H9 (cell line): Measurements from ENCODE around the gene NR5A1. TPM values are rescaled to one million over a fixed set of nuclear protein-coding genes. Genes with fewer than 3 reads are reported as not detected.

Experiments used
- DNase-seq: peaks from one replicate; pipeline ENCODE4 v3.0.0-alpha.2; 2017
- H2AFZ ChIP-seq: one replicate; pipeline ENCODE4 v1.6.1; 2013; ENCODE audit warnings: mild to moderate bottlenecking, low read length, control low read depth, moderate library complexity
- H2AK5ac ChIP-seq: 2 replicates; pipeline ENCODE4 v1.6.1; 2013; ENCODE audit warnings: low read length, control low read depth, mixed read lengths; ENCODE audit not compliant: insufficient read length
- H2BK120ac ChIP-seq: one replicate; pipeline ENCODE4 v1.6.1; 2013; ENCODE audit warnings: low read depth, mild to moderate bottlenecking, low read length, control low read depth, inconsistent platforms; ENCODE audit not compliant: poor library complexity, severe bottlenecking
- H2BK12ac ChIP-seq: 2 replicates; pipeline ENCODE4 v1.6.1; 2013; ENCODE audit warnings: low read length, control low read depth, mixed read lengths, low read depth; ENCODE audit not compliant: insufficient read length
- H2BK15ac ChIP-seq: 2 replicates; pipeline ENCODE4 v1.6.1; 2013; ENCODE audit warnings: low read depth, low read length, control low read depth
- H2BK20ac ChIP-seq: one replicate; pipeline ENCODE4 v1.6.1; 2013; ENCODE audit warnings: low read depth, mild to moderate bottlenecking, low read length, control low read depth, inconsistent platforms; ENCODE audit not compliant: poor library complexity, severe bottlenecking
- H2BK5ac ChIP-seq: 2 replicates; pipeline ENCODE4 v1.6.1; 2013; ENCODE audit warnings: low read length, control low read depth, mixed read lengths; ENCODE audit not compliant: insufficient read length
- H3K14ac ChIP-seq: 2 replicates; pipeline ENCODE4 v1.6.1; 2013; ENCODE audit warnings: low read length, control low read depth; ENCODE audit not compliant: insufficient read depth
- H3K18ac ChIP-seq: 2 replicates; pipeline ENCODE4 v1.6.1; 2013; ENCODE audit warnings: low read depth, mild to moderate bottlenecking, mixed read lengths, low read length, control low read depth; ENCODE audit not compliant: insufficient read length
- H3K23ac ChIP-seq: 2 replicates; pipeline ENCODE4 v1.6.1; 2013; ENCODE audit warnings: low read length, control low read depth, mixed read lengths, low read depth; ENCODE audit not compliant: insufficient read length
- H3K23me2 ChIP-seq: 2 replicates; pipeline ENCODE4 v1.6.1; 2013; ENCODE audit warnings: low read depth, mild to moderate bottlenecking, mixed read lengths, low read length, control low read depth; ENCODE audit not compliant: insufficient read length, poor library complexity, severe bottlenecking
- H3K27ac ChIP-seq: 2 replicates; pipeline ENCODE4 v1.5.1; 2013; ENCODE audit warnings: low read length, control low read depth, mixed read lengths, low read depth; ENCODE audit not compliant: insufficient read length
- H3K27me3 ChIP-seq: 2 replicates; pipeline ENCODE4 v1.6.1; 2013; ENCODE audit warnings: low read length, control low read depth, inconsistent platforms; ENCODE audit not compliant: insufficient read depth
- H3K4ac ChIP-seq: 2 replicates; pipeline ENCODE4 v1.6.1; 2013; ENCODE audit warnings: low read depth, mild to moderate bottlenecking, control low read depth, inconsistent platforms, low read length, moderate library complexity
- H3K4me1 ChIP-seq: 2 replicates; pipeline ENCODE4 v1.6.1; 2013; ENCODE audit warnings: low read length, control low read depth, inconsistent platforms; ENCODE audit not compliant: insufficient read depth
- H3K4me2 ChIP-seq: 2 replicates; pipeline ENCODE4 v1.6.1; 2013; ENCODE audit warnings: low read length, control low read depth, mixed read lengths; ENCODE audit not compliant: insufficient read length, insufficient read depth
- H3K56ac ChIP-seq: 2 replicates; pipeline ENCODE4 v1.6.1; 2013; ENCODE audit warnings: low read depth, mild to moderate bottlenecking, mixed read lengths, low read length, control low read depth; ENCODE audit not compliant: insufficient read length
- H3K79me1 ChIP-seq: 2 replicates; pipeline ENCODE4 v1.6.1; 2013; ENCODE audit warnings: low read depth, mild to moderate bottlenecking, moderate library complexity, low read length, control low read depth, inconsistent platforms; ENCODE audit not compliant: insufficient read depth, poor library complexity, severe bottlenecking
- H3K79me2 ChIP-seq: 2 replicates; pipeline ENCODE4 v1.6.1; 2013; ENCODE audit warnings: low read length, control low read depth, inconsistent platforms; ENCODE audit not compliant: insufficient read depth
- H3K9ac ChIP-seq: 2 replicates; pipeline ENCODE4 v1.6.1; 2013; ENCODE audit warnings: low read length, control low read depth, mixed read lengths; ENCODE audit not compliant: insufficient read length; ENCODE audit errors: extremely low read depth
- H3K9me3 ChIP-seq: one replicate; pipeline ENCODE4 v1.6.1; 2013; ENCODE audit warnings: low read depth, low read length, inconsistent platforms; ENCODE audit not compliant: control insufficient read depth
- H3T11ph ChIP-seq: one replicate; pipeline ENCODE4 v1.6.1; 2013; ENCODE audit warnings: mild to moderate bottlenecking, low read length, control low read depth, inconsistent platforms
- H4K20me1 ChIP-seq: one replicate; pipeline ENCODE4 v1.6.1; 2013; ENCODE audit not compliant: control insufficient read depth, insufficient read length, insufficient read depth
- H4K5ac ChIP-seq: 2 replicates; pipeline ENCODE4 v1.6.1; 2013; ENCODE audit warnings: low read depth, mild to moderate bottlenecking, mixed read lengths, low read length, control low read depth; ENCODE audit not compliant: insufficient read length
- H4K8ac ChIP-seq: replicated peaks from 2 replicates; pipeline ENCODE4 v1.6.1; 2013; ENCODE audit warnings: low read length, control low read depth, mixed read lengths, low read depth; ENCODE audit not compliant: insufficient read length
- H4K91ac ChIP-seq: 2 replicates; pipeline ENCODE4 v1.6.1; 2013; ENCODE audit warnings: low read depth, mild to moderate bottlenecking, moderate library complexity, mixed read lengths, low read length, control low read depth; ENCODE audit not compliant: insufficient read length
- H3K27ac Mint-ChIP-seq, 3 experiments: 2 replicates in 2 of 3; 3 replicates in 1 of 3; pipeline ENCODE4 v1.8.0; 2020 to 2021; ENCODE audit warnings: mixed read lengths in 3 of 3, mild to moderate bottlenecking in 1 of 3, moderate library complexity in 1 of 3
- H3K27me3 Mint-ChIP-seq: 2 replicates; pipeline ENCODE4 v1.8.0; 2021; ENCODE audit warnings: low read depth, mild to moderate bottlenecking, moderate library complexity, mixed read lengths
- H3K36me3 Mint-ChIP-seq, 3 experiments: 2 replicates in 2 of 3; 3 replicates in 1 of 3; pipeline ENCODE4 v1.8.0; 2020 to 2021; ENCODE audit warnings: low read depth in 3 of 3, mixed read lengths in 3 of 3; ENCODE audit not compliant: insufficient read depth in 1 of 3
- H3K4me1 Mint-ChIP-seq, 2 experiments: 2 replicates each; pipeline ENCODE4 v1.8.0; 2020; ENCODE audit warnings: mixed read lengths in 2 of 2
- H3K4me3 Mint-ChIP-seq, 2 experiments: 2 replicates in 1 of 2; 3 replicates in 1 of 2; pipeline ENCODE4 v1.8.0; 2020 to 2021; ENCODE audit warnings: mild to moderate bottlenecking in 2 of 2, mixed read lengths in 2 of 2, moderate library complexity in 1 of 2
- H3K9me3 Mint-ChIP-seq, 2 experiments: 2 replicates in 1 of 2; 3 replicates in 1 of 2; pipeline ENCODE4 v1.8.0; 2020; ENCODE audit warnings: mild to moderate bottlenecking in 2 of 2, mixed read lengths in 2 of 2, moderate library complexity in 1 of 2
- CTCF ChIP-seq: fragments of 200-600 bp; sonication (generic); conservative IDR thresholded peaks from 3 replicates; pipeline ENCODE4 v1.8.0; 2021; ENCODE audit warnings: antibody characterized with exemption, mild to moderate bottlenecking
- WGBS: extraction: QIAGEN DNeasy Blood & Tissue Kit; methylation state at CpG from one replicate; pipeline ENCODE4 v1.1.7; 2013; ENCODE audit warnings: missing lambda C conversion rate, low lambda C conversion rate, mixed read lengths; ENCODE audit not compliant: insufficient read length; ENCODE audit errors: extremely low coverage; 5-methylcytosine and 5-hydroxymethylcytosine counted together
- total RNA-seq: library from RNA; stranded (reverse); gene quantifications from 2 replicates; pipeline ENCODE4 v1.2.1, GENCODE V29; 2021

The NR5A1 gene
- total RNA-seq, 1 experiment from 2014 or later, result 0.37 TPM

GRCh38 chr9:124510650-124511425 is 3.6 kb upstream of the NR5A1 start:
- no peaks in the 10 kb centered on the region for H3K4me1 ChIP-seq
- H3K9ac ChIP-seq, result no peak overlapping the region
- TF ChIP-seq CTCF, result no peak
- H2AK5ac ChIP-seq, result no peak overlapping the region
- H3K9me3 ChIP-seq, result no peaks in the 10 kb centered on the region
- Mint-ChIP-seq H3K27me3 (peaks cover 13% of the 10 kb centered on the region), H3K36me3 (no peaks in the 10 kb centered on the region), H3K27ac (no peak overlapping the region; a peak in 2 of 7 replicates), H3K9me3 (no peaks in the 10 kb centered on the region), H3K4me3 (no peak overlapping the region), H3K4me1 (peaks cover 2 to 28% of the 10 kb centered on the region in 2 experiments; a peak in 3 of 4 replicates)
- no peaks in the 10 kb centered on the region for H3K23me2 ChIP-seq
- H2BK12ac ChIP-seq, result no peak overlapping the region
- no peak overlapping the region for H4K8ac ChIP-seq
- no peak overlapping the region for H4K91ac ChIP-seq
- no peak for DNase-seq
- no peaks in the 10 kb centered on the region; the same call in 1 of the 2 replicates for H3K27me3 ChIP-seq
- H3K27ac ChIP-seq, result no peak overlapping the region
- H4K5ac ChIP-seq, result no peak overlapping the region
- H3K79me2 ChIP-seq, result no peaks in the 10 kb centered on the region
- H3K14ac ChIP-seq, result no peak overlapping the region
- H3K4me2 ChIP-seq, result no peak overlapping the region
- H3T11ph ChIP-seq, result no peak overlapping the region
- no CpG with 5 or more reads among the region's 9 CpGs for WGBS
- no peaks in the 10 kb centered on the region for H3K79me1 ChIP-seq
- H2BK120ac ChIP-seq, result no peak overlapping the region
- no peak overlapping the region for H3K56ac ChIP-seq
- H2BK15ac ChIP-seq, result no peak overlapping the region
- no peak overlapping the region for H3K4ac ChIP-seq
- no peak overlapping the region for H3K23ac ChIP-seq
- no peak overlapping the region for H2BK20ac ChIP-seq
- H2BK5ac ChIP-seq, result no peak overlapping the region
- H4K20me1 ChIP-seq, result no peaks in the 10 kb centered on the region
- H3K18ac ChIP-seq, result no peak overlapping the region
- H2AFZ ChIP-seq, result no peak overlapping the region
